Liver (tissue), 9 donors: ENCODE measurements around the gene OSBPL10. TPM values are rescaled to one million over a fixed set of nuclear protein-coding genes. Genes with fewer than 3 reads are reported as not detected.

Experiments used
- DNase-seq: peaks from one replicate; pipeline ENCODE4 v3.0.0-alpha.2; 2017; ENCODE audit warnings: low spot score
- H3K27ac ChIP-seq, 2 donors: one replicate each; pipeline ENCODE4 v1.7.0; 2013; ENCODE audit warnings: inconsistent platforms in 2 of 2, low read length in 2 of 2, control low read depth in 1 of 2, low read depth in 1 of 2, mild to moderate bottlenecking in 1 of 2
- H3K27me3 ChIP-seq, 4 donors: one replicate each; pipeline versions ENCODE4 v1.6.1 to v1.7.0; 2013; ENCODE audit warnings: low read length in 3 of 4, inconsistent platforms in 1 of 4, mild to moderate bottlenecking in 1 of 4, moderate library complexity in 1 of 4; ENCODE audit not compliant: control insufficient read depth in 4 of 4, insufficient read depth in 4 of 4
- H3K36me3 ChIP-seq, 4 donors: one replicate each; pipeline versions ENCODE4 v1.6.1 to v1.7.0; 2013; ENCODE audit warnings: low read length in 3 of 4, mild to moderate bottlenecking in 3 of 4, low read depth in 1 of 4, moderate library complexity in 1 of 4; ENCODE audit not compliant: control insufficient read depth in 4 of 4, insufficient read depth in 3 of 4
- H3K4me1 ChIP-seq, 4 donors: one replicate each; pipeline versions ENCODE4 v1.6.1 to v1.7.0; 2013; ENCODE audit warnings: low read length in 3 of 4, mild to moderate bottlenecking in 3 of 4, moderate library complexity in 1 of 4; ENCODE audit not compliant: control insufficient read depth in 4 of 4, insufficient read depth in 4 of 4
- H3K4me3 ChIP-seq, 3 donors: one replicate each; pipeline versions ENCODE4 v1.6.1 to v1.7.0; 2013; ENCODE audit warnings: low read length in 3 of 3, control low read depth in 1 of 3, low read depth in 1 of 3, mild to moderate bottlenecking in 1 of 3
- H3K9ac ChIP-seq, 2 donors: one replicate each; pipeline ENCODE4 v1.7.0; 2013; ENCODE audit warnings: low read length in 2 of 2, mild to moderate bottlenecking in 2 of 2, moderate library complexity in 2 of 2, control low read depth in 1 of 2, low read depth in 1 of 2
- H3K9me3 ChIP-seq, 4 donors: one replicate each; pipeline versions ENCODE4 v1.6.1 to v1.7.0; 2013; ENCODE audit warnings: low read length in 3 of 4; ENCODE audit not compliant: control insufficient read depth in 4 of 4
- ATF3 ChIP-seq: IDR thresholded peaks from 2 replicates; pipeline ENCODE4 v1.6.1; 2016; ENCODE audit warnings: antibody characterized with exemption
- EGR1 ChIP-seq, 2 donors: IDR thresholded peaks; 2 replicates each; pipeline ENCODE4 v1.6.1; 2016 to 2018; ENCODE audit warnings: antibody characterized with exemption in 2 of 2, low read depth in 2 of 2
- FOXA1 ChIP-seq: IDR thresholded peaks from 2 replicates; pipeline ENCODE4 v1.6.1; 2016; ENCODE audit warnings: antibody characterized with exemption
- HNF4G ChIP-seq: IDR thresholded peaks from 2 replicates; pipeline ENCODE4 v1.6.1; 2016; ENCODE audit warnings: antibody characterized with exemption
- JUND ChIP-seq, 2 donors: IDR thresholded peaks; 2 replicates each; pipeline ENCODE4 v1.6.1; 2016; ENCODE audit warnings: antibody characterized with exemption in 2 of 2
- NR2F2 ChIP-seq: IDR thresholded peaks from 2 replicates; pipeline ENCODE4 v1.6.1; 2016; ENCODE audit warnings: antibody characterized with exemption
- RAD21 ChIP-seq, 2 donors: IDR thresholded peaks; 2 replicates each; pipeline ENCODE4 v1.6.1; 2016; ENCODE audit warnings: antibody characterized with exemption in 2 of 2, mild to moderate bottlenecking in 2 of 2
- SP1 ChIP-seq: IDR thresholded peaks from 2 replicates; pipeline ENCODE4 v1.6.1; 2018; ENCODE audit warnings: antibody characterized with exemption, mild to moderate bottlenecking
- TAF1 ChIP-seq: conservative IDR thresholded peaks from 2 replicates; pipeline ENCODE4 v1.6.1; 2016; ENCODE audit warnings: antibody characterized with exemption, mild to moderate bottlenecking
- WGBS: extraction: QIAGEN DNeasy Blood & Tissue Kit; methylation state at CpG from one replicate; pipeline ENCODE4 v1.1.7; 2013; 5-methylcytosine and 5-hydroxymethylcytosine counted together
- polyA plus RNA-seq, 2 donors: library from polyadenylated mRNA; stranded (reverse) in 1 of 2; unstranded in 1 of 2; fragments of 200-250 nt in 1 of 2; fragments of >200 nt in 1 of 2; fragmentation: Nextera tagmentation in 1 of 2; extraction: Ambion mirVana in 1 of 2; gene quantifications; one replicate each; pipeline versions ENCODE4 v1.2.1 to v1.2.3, GENCODE V29; 2013 to 2015
- total RNA-seq, 2 donors: library from RNA; depleted of rRNA; stranded (reverse); fragments of >200 nt; gene quantifications; one replicate each; pipeline ENCODE4 v1.2.3, GENCODE V29; 2014
- TF ChIP-seq, protein P1 (sequence below): IDR thresholded peaks from 2 replicates; pipeline ENCODE4 v1.6.1; 2016; ENCODE audit warnings: antibody characterized with exemption
- TF ChIP-seq, protein P2 (sequence below): fragments of 150-350 bp; IDR thresholded peaks from 2 replicates; pipeline ENCODE4 v1.5.1; 2017; ENCODE audit warnings: improper control_type of control experiment, low read depth, low read length; ENCODE audit not compliant: missing input control
- TF ChIP-seq, protein P3 (sequence below): IDR thresholded peaks from 2 replicates; pipeline ENCODE4 v1.6.1; 2016; ENCODE audit warnings: antibody characterized with exemption
- TF ChIP-seq, protein P4 (sequence below): IDR thresholded peaks from 2 replicates; pipeline ENCODE4 v1.6.1; 2016; ENCODE audit warnings: antibody characterized with exemption, mild to moderate bottlenecking
- donor health status: healthy.
- donor health status: healthy.
- donor health status: healthy.
- donor health status: healthy.
- donor health status: healthy.

Gene OSBPL10
- total and polyA plus RNA-seq, 4 donors, result 0.75 to 4.0 (median 1.7) TPM

DNA sequence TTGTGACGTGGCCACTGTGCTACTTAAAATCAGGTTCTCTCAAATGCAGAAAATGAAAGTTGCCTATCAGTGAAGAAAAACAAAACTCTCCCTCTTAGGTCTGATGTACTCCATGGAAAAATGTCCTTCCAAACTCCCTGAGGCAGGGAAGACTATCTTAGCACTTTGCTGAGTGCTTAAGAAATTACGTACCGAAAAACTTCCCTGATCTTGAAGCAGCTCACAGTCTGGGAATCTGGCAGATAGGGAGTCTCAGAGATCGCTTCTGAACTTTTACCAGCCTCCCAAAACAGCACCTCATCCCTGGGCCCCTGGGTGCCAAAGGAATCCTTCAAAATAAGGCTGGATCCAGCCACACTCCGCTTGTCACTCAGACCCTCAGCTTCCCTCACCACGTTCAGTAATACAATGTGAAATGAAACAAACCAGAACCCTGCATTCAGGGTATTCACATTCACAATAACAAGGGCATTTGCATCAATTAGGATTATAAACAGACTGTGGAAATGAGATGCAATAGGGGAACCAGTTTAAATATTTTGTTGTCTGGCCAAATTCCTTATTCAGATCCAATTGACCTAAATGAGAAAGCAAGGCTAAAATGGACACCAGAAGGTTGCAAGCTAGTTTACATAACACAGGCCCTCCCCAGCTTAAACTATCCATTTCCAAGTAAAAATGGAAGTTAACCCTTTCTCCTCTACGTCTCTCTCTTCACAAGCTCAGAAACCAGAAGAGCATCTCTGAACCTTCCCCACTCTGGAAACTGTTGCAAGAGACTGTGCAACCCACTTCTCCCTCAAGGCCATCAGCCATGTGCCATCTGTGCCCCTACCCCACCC is 20.9 kb downstream of the OSBPL10 start:
- TF ChIP-seq, protein P1, sequence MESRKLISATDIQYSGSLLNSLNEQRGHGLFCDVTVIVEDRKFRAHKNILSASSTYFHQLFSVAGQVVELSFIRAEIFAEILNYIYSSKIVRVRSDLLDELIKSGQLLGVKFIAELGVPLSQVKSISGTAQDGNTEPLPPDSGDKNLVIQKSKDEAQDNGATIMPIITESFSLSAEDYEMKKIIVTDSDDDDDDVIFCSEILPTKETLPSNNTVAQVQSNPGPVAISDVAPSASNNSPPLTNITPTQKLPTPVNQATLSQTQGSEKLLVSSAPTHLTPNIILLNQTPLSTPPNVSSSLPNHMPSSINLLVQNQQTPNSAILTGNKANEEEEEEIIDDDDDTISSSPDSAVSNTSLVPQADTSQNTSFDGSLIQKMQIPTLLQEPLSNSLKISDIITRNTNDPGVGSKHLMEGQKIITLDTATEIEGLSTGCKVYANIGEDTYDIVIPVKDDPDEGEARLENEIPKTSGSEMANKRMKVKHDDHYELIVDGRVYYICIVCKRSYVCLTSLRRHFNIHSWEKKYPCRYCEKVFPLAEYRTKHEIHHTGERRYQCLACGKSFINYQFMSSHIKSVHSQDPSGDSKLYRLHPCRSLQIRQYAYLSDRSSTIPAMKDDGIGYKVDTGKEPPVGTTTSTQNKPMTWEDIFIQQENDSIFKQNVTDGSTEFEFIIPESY, result no peak
- TF ChIP-seq NR2F2 (peak; percentile 64), HNF4G (no peak), TAF1 (no peak)
- TF ChIP-seq, protein P2, sequence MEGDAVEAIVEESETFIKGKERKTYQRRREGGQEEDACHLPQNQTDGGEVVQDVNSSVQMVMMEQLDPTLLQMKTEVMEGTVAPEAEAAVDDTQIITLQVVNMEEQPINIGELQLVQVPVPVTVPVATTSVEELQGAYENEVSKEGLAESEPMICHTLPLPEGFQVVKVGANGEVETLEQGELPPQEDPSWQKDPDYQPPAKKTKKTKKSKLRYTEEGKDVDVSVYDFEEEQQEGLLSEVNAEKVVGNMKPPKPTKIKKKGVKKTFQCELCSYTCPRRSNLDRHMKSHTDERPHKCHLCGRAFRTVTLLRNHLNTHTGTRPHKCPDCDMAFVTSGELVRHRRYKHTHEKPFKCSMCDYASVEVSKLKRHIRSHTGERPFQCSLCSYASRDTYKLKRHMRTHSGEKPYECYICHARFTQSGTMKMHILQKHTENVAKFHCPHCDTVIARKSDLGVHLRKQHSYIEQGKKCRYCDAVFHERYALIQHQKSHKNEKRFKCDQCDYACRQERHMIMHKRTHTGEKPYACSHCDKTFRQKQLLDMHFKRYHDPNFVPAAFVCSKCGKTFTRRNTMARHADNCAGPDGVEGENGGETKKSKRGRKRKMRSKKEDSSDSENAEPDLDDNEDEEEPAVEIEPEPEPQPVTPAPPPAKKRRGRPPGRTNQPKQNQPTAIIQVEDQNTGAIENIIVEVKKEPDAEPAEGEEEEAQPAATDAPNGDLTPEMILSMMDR, result no peak
- H3K9me3 ChIP-seq, result peaks cover 2 to 9% (median 7%) of the 10 kb centered on the region in 4 donors
- 61% methylated on average over 7 of the region's 7 CpGs for WGBS
- H3K4me1 ChIP-seq, result no peaks in the 10 kb centered on the region
- no peak for DNase-seq
- H3K27ac ChIP-seq, result peak overlapping the region in 1 of 2 donors; percentile 48
- H3K4me3 ChIP-seq, result no peak overlapping the region
- no peaks in the 10 kb centered on the region for H3K36me3 ChIP-seq
- H3K27me3 ChIP-seq, result no peaks in the 10 kb centered on the region
- H3K9ac ChIP-seq, result no peak overlapping the region

GRCh38 chr3:31959251-31959650 is 21.8 kb downstream of the OSBPL10 start:
- no peak for TF ChIP-seq ATF3
- TF ChIP-seq NR2F2, result no peak
- TF ChIP-seq JUND (IDR thresholded peaks at IDR 0.05), result no peak
- TF ChIP-seq RAD21 (IDR thresholded peaks at IDR 0.05), result no peak
- TF ChIP-seq HNF4G, result no peak
- no peak for TF ChIP-seq EGR1 (IDR thresholded peaks at IDR 0.05; ENCODE audit: low read depth in 2 of 2)
- TF ChIP-seq, protein P3, sequence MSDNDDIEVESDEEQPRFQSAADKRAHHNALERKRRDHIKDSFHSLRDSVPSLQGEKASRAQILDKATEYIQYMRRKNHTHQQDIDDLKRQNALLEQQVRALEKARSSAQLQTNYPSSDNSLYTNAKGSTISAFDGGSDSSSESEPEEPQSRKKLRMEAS, result no peak
- TF ChIP-seq, protein P4, sequence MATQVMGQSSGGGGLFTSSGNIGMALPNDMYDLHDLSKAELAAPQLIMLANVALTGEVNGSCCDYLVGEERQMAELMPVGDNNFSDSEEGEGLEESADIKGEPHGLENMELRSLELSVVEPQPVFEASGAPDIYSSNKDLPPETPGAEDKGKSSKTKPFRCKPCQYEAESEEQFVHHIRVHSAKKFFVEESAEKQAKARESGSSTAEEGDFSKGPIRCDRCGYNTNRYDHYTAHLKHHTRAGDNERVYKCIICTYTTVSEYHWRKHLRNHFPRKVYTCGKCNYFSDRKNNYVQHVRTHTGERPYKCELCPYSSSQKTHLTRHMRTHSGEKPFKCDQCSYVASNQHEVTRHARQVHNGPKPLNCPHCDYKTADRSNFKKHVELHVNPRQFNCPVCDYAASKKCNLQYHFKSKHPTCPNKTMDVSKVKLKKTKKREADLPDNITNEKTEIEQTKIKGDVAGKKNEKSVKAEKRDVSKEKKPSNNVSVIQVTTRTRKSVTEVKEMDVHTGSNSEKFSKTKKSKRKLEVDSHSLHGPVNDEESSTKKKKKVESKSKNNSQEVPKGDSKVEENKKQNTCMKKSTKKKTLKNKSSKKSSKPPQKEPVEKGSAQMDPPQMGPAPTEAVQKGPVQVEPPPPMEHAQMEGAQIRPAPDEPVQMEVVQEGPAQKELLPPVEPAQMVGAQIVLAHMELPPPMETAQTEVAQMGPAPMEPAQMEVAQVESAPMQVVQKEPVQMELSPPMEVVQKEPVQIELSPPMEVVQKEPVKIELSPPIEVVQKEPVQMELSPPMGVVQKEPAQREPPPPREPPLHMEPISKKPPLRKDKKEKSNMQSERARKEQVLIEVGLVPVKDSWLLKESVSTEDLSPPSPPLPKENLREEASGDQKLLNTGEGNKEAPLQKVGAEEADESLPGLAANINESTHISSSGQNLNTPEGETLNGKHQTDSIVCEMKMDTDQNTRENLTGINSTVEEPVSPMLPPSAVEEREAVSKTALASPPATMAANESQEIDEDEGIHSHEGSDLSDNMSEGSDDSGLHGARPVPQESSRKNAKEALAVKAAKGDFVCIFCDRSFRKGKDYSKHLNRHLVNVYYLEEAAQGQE, result no peak
- TF ChIP-seq, protein P2, result no peak
- no peak for TF ChIP-seq TAF1
- TF ChIP-seq SP1, result no peak
- TF ChIP-seq FOXA1, result no peak
- H3K27ac ChIP-seq, result peak overlapping the region; percentile 36 to 48
- DNase-seq, result no peak
- no peak overlapping the region for H3K9ac ChIP-seq
- 80% methylated on average over 2 of the region's 2 CpGs for WGBS
- H3K27me3 ChIP-seq, result no peaks in the 10 kb centered on the region
- no peak overlapping the region for H3K4me3 ChIP-seq
- H3K4me1 ChIP-seq, result no peaks in the 10 kb centered on the region
- H3K9me3 ChIP-seq, result peaks cover 4 to 10% (median 7%) of the 10 kb centered on the region in 4 donors
- no peaks in the 10 kb centered on the region for H3K36me3 ChIP-seq
